ENCODE results near the gene ECM2.
"Not testable (repeated sequence)": the region's sequence is repeated elsewhere in the genome, so short reads cannot be mapped to it uniquely, and the experiment has no call there.

ECM2 gene

DNA sequence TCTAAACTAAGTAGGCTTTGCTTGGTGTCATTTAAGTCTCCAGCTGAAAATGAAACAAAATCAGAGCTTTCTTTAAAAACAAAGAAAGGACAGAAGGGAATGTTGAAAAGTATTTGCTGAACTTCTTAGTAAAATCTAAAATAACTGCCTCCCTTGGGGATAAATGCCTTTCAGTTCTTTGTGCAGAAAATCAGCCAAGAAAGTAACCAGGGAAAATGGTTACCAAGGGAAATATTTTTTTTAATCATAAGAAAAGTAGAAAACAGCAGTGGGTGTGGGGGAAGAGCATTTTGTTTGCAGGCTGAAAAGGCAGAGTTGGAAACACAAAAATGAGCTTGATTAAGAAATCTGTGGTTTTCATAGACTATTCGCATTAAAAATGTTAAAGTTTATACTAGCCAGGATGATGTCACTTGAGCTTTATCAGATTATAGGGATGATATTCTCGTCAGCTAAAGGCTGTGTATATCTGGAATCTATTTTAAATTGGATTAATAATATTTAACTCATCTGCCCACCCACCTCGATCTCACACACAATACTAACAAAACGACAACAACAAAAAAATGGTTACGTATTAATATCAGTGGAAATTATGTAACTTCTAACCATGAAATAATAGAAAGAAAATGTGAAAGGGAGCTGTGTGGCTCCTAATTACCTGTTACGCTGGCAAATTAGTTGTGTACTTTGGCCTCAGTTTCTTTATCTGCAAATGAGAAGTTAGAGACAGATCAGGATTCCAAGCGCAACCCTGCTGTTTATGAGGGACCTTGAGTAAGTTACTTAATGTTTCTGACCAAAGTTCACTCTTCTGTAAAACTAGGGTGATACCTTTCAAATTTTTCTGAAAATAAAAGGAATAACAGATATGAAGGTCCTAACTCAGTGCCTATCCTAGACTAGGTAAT is at the start of gene ECM2:
ECM2 (minus strand) TSS at position 51 of the 911 bp plus-strand sequence. CDS start 13,124 bp downstream, outside the sequence.
- no peak for DNase-seq

GRCh38 chr9:92576175-92576574 is 40.4 kb upstream of the ECM2 start:
- DNase-seq = no peak

GRCh38 chr9:92573612-92574011 is 37.8 kb upstream of the ECM2 start:
- not testable (repeated sequence) for DNase-seq

- not testable (repeated sequence) for DNase-seq
These were observed 36.1 kb upstream of the ECM2 start for GRCh38 chr9:92571871-92572270.

DNA sequence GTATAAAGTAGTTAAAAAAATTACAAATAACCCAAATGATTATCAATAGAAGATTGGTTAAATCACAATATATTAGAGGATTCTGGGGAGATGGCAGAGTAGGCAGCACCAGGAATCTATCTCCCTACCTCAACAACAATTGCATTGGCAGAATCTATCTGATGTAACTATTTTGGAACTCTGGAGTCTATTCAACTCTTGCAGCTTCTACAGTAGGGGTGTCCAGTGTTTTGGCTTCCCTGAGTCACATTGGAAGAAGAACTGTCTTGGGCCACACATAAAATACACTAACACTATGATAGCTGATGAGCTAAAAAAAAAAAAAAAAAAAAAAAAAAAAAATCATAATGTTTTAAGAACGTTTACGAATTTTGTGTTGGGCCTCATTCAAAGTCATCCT is 29.2 kb upstream of the ECM2 start:
- DNase-seq = no peak

- DNase-seq = peak; percentile 16
These were observed 28.7 kb upstream of the ECM2 start for GRCh38 chr9:92564504-92564903.

DNA sequence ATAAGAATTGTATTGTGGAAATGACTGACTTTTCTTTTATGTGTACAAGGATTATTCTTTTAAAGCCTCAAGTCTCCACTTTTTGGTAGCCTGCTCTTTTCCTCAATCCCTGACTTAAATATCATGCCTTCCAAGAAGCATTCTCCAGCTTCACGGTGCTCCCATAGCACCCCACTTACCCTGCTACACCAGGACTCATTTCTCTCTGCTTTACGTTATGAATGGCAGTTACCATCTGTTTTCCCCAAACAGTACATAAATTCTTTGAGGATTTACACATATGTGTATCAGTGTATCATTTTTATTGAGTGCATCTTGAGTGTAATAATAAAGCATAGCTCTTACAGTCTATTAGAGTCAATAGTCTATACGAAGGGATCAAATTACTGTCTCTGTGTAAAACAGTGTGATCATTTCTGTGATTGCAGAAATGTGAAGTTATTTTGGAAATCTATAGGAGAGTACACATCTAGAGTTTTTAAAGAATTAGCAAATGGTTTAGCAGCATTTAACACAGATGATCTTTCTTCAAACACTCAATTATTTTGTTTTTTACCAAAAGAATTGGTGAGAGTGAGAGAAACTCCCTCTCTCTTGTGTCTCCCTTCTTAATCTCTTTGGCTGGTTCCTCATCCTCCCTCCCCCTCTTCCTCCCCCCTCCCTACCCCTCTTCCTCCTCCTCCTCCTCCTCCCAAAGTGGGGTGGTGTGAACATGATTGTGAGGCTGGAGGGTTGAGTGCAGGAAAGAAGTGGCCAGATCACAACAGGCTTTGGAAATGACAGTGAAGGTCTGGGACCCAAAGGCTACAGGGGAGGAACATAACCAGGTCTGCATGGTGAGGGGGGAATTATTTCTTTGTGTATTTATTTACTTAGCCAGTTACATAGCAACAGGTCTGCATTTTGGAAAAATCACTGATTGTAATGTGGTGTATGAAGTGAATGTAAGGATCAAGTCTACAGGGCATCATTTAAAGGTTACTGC is 27.6 kb upstream of the ECM2 start:
- DNase-seq = no peak

- DNase-seq = no peak
These were observed 26.7 kb upstream of the ECM2 start for GRCh38 chr9:92562461-92562967.

- no peak for DNase-seq
These were observed 25.9 kb upstream of the ECM2 start for GRCh38 chr9:92561374-92562330.

DNA sequence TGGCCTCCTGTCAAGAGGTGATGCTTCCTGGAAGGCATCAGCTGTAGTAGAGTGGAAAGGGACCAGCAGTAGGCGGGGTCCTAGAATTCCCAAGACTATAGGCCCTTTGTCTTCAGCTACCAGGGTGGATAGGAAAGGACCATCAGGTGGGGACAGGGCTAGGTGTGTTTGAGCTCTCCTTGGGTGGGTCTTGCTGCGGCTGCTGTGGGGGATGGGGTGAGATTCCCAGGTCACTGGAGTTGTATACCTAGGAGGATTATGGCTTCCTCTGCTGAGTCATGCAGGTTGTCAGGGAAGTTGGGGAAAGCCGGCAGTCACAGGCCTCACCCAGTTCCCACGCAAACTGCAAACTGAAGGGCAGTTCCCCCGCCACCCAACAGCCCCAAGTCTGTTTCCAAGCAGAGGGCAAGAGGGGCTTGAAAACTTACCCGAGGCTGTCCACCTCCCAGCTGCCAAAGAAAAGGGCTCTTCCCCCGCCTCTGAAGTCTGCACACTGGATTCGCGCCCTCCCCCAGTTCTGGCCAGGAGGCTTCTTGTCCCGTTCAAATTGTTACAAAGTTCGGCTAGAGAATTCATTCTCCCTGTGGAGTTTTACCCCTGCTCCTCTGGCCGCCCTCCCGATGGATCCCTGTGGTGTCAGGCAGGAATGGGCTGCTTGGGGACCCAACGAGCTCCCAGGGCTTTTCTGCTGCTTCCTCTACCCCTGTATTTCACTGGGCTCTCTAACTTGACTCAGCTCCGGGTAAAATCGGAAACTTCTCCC is 23.0 kb upstream of the ECM2 start:
- no peak for DNase-seq

- no peak for DNase-seq
These were observed 15.0 kb upstream of the ECM2 start for GRCh38 chr9:92550765-92551164.

DNA sequence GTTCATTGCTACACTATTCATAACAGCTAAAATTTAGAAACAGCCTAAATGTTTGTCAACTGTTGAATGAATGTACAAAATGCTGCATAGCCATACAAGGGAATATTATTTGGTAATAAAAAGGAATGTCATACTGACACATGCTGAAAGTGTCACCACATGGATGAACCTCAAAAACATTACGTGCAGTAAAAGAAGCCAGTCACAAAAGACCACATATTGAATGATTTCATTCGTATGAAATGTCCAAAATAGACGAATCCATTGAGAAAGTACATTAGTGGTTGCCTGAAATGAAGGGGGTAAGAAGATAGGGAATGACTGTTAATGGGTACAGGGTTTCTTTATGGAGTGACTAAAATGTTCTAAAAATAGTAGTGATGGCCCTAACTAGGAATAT is 11.6 kb upstream of the ECM2 start:
- DNase-seq = no peak

GRCh38 chr9:92545002-92545510 is 9.3 kb upstream of the ECM2 start:
- no peak for DNase-seq

DNA sequence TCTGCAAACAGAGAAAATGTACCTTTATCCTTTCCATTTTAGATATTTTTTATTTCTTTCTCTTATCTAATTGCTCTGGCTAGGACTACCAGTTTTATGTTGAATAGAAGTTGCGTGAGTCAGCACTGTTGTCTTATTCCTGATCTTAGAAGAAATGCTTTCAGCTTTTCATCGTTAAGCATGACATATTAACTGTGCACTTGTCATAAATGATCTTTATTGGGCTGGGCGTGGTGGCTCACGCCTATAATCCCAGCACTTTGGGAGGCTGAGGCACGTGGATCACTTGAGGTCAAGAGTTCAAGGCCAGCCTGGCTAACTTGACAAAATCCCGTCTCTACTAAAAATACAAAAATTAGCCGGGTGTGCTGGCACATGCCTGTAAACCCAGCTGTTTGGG is 8.2 kb upstream of the ECM2 start:
- DNase-seq = no peak

DNA sequence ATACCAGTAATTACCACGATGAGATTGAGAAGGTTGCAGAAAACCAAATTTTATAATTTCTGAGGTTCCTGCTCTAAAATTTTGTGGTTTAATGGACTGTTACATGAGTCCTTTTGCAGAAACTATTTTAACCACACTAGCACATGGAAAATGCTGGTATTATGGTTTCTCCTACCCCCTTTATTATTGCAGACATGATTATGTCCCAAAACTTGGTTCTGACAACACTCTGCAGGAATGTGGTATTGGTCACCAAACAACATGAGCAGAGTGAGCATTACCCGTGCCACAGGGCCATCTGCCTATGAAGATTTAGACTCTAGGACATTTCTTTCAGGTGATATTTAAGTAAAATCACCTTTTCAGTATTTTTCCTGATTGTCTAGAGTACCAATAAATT is 2.8 kb upstream of the ECM2 start:
- DNase-seq = no peak

- DNase-seq = no peak
These were observed 1.1 kb downstream of the ECM2 start for GRCh38 chr9:92534674-92535073.

DNA sequence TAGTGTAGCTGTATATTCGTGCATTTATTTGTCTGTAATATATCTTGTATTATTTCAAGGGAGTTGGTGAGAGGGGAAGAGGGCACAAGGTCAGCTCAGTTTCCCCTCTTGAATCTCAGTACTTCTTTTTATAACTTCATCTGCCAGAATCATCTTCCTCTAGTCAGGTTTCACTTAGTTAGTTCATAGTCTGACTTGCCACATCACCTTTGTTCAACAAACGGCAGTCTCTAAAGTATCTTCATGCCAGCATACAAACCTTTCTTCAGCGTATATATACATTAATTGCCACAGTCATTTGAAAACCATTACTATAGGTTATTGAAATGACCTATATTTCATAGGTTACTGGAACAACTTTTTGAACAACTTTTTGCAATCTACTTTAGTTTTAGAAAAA is 1.6 kb downstream of the ECM2 start:
- no peak for DNase-seq

GRCh38 chr9:92530893-92531292 is 4.9 kb downstream of the ECM2 start:
- DNase-seq = no peak

DNA sequence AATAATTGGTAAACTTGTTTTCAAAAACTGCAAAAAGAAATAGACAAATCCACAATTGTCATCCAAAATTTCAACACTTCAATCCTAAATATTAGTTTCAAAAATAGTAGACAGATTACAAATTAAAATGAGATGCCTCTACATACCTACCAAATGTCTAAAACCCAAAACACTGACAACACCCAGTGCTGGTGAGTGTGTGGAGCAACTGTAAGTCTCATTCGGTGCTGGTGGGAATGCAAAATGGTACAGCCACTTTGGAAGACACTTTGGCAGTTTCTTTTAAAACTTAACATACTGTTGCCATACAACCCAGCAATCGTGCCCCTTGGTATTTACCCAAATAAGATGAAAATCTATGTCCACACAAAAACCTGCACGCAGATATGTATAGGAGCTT is 6.7 kb downstream of the ECM2 start:
- DNase-seq = no peak

GRCh38 chr9:92528522-92528849 is 7.3 kb downstream of the ECM2 start:
- DNase-seq = no peak

GRCh38 chr9:92527832-92528521 is 7.8 kb downstream of the ECM2 start:
- no peak for DNase-seq

All from NCI-H2107 (cell line).